HG03196 (cell line): ENCODE measurements around the gene PLCB2.

Experiments used
- ATAC-seq: cut with Tn5 transposase; IDR thresholded peaks from one replicate; pipeline ENCODE4 v1.9.1; 2021; ENCODE audit not compliant: unreplicated experiment

PLCB2 gene

DNA sequence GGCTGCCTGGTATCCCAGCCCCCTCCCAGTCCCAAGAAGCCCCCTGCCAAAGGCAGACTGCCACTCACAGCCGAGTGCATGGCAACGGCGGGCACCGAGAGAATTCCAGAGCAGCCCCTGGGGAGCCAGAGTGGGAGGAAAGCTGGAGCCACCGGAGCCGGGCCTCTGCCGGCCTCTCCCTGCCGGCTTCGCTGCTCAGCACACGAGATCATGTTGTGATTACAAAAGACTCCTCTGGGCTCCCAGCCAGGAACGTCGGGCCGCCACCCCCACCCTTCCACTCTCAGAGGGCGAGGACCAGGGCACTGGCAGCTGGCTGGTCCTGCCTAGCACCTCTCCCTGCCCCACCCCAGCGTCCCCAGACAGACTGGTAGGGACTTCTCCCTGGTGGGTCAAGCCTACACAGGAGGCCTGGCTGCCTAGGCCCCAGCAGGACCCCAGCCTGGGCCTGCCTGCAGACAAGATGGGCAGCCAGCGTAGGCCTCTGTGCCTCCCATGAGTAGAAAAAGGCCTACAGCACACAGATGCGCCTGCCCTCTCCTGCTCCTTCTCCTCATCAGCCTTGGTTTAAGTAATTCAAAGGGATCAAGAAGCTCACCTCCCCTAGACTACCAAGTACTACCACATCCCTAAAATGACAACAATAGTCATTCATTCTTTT is 33.1 kb upstream of the PLCB2 start, which contains the start of gene CCDC9B:
Gene CCDC9B (minus strand): TSS at position 200 of the 661 bp plus-strand sequence. CDS start 120 bp downstream, at position 80.
- no peak for ATAC-seq

DNA sequence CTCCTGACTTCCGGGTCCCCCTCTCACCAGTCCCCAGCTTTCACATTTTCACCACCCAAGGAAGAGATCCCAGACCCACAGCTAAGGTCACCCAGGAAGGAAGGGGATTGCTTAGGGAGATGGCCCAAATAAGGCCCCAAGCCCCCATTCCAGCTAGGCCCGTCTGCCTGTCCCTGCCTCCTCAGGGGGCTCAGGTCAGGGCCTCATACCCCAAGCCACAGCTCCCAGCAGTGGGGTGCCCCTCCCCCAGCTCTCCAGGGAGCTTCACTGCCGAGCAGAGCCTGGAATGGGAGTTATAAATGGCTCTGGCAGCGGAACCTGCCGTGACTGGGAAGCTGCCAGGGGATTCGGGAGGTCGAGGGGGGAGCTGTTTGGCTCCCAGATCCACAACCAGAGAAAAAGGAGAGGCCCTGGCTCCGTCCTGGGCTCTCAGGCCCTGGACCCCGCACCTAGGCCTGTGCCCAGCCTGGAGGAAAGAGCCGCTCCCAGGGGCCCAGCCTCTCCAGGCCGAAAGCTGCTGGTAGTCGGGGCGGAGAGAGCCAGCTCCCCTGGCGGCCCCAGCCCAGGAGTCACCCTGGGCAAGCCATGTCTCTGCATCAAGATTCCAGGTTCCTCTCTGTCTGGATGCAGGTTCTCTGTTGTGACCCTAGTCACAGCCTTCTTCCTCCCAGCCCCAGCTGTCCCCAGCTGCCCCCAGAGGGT is 32.5 kb upstream of the PLCB2 start:
- ATAC-seq = no peak

DNA sequence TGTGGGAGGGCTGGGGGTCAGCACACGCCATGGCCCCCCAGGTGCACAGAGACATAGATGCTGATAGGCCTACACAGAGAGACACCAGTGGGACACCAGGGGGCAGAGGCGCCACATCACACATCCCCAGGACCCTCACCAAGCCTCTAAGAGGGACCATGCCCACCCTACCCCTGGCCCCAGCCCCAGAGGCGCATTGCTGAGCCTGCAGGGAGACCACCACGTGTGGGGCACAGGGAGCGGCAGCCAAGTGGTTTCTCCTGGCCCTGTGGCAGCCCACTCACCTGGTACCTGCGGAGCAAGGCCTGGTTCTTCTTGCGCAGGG is 31.8 kb upstream of the PLCB2 start:
- no peak for ATAC-seq

DNA sequence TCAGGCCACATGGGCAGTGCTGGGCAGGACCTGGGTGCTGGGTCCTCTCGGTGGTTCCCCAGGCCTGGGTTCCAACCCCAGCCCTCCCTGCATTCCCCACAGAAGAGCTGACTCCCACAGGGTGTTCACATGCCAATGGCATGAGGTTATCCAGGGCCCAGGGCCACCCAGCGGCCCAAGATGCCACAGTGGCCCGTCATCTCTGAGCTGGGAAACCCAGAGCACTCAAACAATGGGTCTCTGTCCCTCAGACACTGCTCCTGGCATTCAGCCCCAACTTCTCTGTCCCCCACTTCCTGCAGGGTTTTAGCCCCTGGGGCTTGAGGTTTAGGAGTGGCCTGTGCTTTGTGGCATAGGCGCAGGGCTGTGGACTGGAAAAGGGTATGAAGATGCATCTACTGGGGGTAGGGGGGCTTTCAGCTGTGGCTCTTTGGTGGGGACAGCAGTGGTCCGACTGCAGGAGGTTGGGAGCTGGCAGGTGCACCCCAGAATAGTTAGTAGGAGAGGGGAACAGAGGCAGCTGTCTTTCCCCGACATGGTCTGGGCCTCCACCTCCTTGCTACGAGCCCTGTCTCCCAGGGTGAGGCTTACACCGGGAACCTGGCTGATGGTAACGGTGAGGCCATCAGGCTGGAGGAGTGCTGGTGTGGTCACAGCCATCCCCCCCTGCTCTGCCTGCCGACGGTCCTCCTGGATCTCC is 31.3 kb upstream of the PLCB2 start:
- no peak for ATAC-seq

DNA sequence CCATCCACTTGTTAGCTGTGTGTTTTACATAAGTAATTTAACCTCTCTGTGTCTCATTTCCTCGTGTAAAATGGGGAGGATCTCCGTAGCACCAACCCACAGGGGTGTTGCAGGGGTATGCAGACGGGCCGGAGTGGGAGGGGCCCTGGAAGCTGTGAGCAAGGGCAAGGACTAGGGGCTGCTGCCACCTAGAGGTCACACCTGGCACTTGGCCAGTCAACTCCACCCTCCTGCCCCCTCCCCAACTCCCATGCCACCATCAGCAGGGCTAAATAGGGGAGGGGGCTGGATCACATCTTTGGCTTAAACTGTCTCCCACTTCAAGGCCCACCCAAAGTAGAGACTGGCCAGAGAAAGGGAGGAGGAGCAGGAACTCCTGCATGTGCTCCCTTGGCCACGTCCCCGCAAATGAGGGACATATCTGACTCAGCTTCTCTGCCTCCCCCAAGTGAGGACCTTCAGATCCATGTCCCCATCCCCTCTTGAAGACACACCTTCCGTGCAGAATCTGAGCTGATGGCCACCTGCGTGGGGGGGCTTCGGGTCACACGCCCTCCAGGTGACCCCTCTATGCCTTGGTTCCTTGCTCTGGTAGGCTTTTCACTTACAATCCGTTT is 30.4 kb upstream of the PLCB2 start:
- ATAC-seq = peak; percentile 39

DNA sequence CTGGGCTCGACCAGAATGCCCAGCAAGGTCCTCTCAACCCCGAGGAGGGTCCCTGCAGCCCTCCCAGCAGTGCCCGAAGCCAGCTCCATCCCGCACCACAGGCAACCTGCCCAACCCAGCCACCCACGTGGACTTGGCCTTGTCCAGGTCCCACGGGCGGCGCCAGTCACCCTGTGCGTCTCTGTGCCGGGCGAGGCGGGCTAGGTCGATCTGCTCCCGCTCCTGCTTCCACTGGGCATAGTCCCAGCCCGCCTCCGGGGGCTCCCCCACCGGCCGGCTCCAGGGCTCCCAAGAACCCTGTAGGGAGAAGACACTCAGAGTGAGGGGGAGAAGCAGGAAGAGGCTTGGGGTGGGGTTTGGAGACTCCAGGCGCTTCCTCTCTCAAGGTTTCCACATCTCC is 29.9 kb upstream of the PLCB2 start:
- no peak for ATAC-seq

DNA sequence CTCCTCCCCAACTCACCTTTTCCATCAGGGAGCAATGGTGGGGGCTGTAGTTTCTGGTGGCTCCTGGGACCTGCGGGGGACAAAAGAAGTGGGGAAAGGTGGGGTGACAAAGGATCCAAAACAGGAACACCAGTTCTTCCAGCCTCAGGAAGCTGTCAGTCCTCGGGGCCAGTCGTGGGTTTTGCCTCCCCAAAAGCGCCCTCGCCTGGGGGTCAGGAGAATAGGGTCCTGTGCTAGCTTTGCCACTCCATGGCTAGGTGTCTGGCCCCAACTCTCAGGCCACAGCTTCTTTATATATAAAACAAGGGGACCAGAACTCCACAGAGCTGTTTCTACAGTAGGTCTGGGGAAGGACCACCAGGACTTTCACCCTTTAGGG is 29.0 kb upstream of the PLCB2 start:
- no peak for ATAC-seq

DNA sequence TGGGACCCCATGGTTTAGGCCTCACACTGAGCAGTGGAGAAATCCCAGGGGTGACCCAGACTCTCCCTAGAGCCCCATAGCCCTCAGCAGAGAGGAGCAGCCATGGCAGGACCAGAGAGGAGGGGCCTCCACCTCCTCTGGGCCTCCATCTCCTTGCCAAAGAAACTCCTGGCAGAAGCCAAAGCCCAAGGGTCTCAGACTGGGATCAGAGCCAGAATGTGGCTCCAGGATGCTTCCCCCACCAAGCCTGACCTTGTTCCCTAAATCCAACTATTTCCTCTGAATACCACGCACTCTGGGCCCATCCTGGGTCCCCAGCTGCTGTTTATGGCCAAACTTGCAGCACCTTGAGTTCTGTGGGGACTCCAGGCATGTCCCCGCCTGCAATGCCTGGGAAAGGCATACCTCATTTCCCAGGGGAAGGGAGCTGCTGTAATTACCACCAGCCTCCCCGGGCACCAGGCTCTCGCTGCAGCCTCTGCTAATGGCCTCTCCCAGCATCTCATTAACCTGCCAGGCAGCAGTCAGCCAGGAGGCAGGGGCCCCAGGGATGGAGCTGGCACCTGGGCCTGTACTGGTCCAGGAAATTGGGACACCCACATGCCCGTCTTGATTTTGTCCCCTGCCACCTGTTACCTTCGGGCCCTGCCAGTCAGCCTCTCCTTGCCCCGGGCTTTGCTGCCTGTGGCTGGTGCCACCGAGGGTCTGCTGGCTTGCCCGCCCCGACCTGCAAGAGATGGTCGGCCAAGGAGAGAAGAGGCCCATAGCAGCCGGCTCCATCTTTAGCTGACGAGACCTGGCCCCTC is 28.4 kb upstream of the PLCB2 start:
- no peak for ATAC-seq

DNA sequence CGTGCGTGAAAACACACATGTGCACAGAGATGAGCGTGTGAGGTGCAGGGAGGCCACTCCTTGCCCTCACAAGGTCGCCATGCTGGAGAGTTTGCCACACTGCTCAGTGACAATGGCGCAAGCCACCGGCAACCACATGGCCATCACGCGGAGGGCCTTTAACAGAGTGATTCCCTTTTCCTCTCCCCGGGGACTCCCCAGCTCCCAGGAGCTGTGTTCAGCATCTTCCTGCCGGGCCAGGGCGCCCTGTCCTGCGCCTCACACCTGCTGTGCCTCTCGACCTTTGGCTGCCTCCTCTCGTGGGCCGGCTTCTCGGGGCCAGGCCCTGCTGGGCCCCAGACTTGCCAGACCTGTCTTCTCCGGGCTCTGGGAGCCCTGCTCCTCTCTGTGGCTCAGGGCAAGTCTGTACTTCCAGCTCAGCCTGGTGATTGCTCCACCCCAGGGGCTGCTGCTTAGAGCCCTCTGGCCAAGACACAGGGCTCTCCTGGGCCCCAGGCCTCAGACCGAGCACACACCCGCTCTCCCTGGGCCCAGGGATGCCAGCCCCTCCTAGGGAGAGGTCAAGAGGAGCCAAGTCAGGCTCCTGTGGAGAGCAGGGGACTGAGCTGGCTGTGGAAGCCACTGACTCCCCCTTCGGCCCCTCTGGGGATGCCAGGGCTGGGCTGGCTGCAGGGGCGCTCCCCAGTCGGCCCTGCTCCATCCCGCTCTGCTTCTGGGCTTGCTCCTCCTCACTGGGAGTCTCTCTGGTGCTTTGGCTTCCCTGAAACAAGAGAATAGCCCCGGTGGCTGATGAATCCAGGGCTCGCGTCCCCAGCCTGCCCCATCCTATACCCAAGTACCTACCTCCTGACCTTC is 27.4 kb upstream of the PLCB2 start:
- ATAC-seq = no peak

DNA sequence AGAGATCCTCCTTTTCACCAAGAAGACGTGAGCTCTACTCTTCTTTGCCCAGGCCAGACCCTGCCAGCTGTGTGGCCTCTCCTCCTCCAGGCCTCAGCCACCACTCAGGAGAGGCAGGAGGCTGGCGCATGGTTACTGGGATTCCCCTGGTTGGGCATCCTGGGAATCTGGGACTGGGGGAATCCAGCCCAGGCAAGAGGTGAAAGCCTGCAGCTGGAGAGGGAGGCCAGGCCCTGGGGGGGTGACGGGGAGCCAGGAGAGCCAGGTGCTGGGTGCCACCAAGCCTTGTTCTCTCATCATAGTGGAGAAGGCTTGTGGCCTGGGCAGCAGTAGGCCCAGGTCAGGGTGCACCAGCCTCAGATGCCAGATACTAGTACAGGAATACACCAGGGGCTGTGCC is 26.8 kb upstream of the PLCB2 start:
- no peak for ATAC-seq

DNA sequence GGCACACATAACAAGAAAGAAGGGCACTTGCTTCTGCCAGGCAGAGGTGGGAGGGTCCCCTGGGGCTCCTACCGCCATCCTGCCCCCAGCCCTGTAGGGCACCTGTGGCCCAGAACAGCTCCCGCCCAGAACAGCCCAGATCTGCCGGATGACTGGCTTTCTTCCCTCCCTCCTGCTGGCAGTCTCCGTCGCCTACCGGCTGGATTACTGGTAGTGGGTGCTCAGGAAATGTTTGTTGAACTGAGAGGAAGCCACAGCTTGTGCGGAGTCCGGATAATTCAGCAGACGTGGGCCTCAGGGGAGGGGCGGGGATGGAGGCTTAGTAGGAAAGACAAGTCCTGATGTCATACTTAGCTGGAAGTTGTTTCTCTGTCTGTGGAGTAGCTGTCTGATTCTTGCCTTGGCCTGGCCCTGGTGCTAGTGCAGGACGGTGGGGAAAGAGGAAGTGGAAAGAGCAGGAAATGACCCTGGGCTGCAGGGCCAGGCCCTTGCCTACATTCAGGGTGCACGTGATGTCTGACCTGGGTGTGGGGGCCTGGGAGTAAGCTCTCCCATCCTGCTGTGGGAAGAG is 26.3 kb upstream of the PLCB2 start:
- ATAC-seq = no peak

DNA sequence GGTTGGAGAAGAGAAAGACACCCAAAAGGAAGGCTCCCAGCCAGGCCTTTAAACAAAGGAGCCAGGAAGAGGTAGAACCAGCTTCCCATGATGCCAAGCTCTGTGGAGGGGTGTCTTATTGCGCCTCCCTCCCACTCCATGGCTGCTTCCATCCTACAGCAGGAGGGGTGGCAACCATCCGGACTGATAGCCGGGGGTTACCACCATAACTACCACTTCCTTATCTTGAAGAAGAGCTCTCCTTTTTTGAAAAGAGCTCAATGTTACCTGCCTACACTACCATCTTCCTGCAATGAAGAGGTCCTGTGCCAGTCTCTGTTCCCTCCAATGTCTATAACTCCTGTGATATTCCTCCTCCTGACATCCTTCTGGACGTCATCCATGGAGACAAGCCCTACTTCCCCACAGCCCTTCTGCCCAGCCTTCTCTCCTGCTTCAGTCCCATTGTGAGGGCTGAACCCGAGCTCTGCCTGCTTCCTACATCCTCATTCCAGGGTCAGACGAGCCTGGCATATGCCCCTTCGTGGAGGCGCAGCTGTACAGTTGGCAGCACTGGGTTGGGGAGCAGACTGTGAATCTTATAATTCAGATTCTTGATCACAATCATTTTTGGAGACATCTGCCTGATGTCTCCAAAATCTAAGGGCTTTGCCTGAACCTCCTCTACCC is 24.5 kb upstream of the PLCB2 start:
- no peak for ATAC-seq

DNA sequence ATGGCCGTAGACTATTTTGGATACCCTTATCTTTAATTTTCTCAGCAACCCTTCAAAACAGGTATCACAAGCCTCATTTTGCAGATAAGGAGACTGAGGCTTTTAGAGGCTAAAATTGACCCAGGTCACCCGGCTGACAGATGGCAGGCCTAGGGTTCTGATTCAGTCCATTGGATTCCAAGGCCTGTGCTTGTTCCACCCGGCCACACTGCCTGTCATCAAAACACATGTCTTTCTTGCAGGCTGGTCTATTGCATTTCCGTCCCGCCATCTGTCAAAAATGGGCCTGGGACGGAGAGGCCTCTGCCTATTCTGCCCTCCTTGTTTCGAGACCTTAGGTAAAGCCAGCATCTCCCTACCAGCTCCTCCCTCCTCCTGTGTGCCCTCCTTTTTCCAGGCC is 23.9 kb upstream of the PLCB2 start:
- ATAC-seq = no peak

DNA sequence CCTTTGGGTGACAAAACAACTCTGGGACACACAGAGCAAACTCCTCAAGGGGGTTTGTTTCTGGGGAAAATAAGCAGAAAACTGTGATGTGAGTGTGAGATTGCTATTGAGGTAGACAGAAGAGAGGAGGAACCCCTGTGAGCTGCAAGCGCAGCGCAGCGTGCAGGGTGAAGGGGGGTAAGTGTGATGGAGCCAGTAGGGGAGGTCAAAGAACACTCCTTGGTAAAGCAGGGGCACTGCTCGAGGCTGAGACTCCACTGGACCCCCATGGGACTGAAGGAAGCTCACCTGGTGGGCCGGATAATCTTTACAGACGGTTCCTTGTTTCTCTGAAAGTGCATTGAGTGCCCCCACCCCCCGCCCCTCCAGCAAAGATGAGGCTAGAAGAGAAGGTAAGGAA is 23.3 kb upstream of the PLCB2 start:
- ATAC-seq = no peak

DNA sequence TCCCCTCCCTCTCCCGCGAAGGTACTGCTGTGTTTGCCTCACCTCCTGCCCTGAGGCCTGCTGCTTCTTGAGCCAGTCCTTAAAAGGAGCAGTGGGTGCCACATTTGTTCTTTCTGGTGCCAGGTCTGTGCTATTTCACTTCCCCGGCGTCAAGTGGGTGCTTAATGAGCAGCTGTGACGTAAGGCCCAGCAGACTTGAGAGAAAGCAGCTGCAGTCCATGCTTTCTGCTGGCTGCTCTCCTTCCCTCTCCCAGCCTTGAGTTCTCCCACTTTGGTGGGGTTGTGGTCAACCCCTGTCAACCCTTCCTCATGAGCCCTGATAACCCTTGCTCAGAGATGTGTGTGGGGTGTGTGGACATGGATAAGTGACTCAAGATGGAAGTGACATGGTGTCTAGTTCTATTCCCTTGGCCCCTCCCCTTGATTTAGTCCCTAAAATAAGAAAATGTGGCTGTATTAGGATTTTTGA is 22.7 kb upstream of the PLCB2 start:
- no peak for ATAC-seq

DNA sequence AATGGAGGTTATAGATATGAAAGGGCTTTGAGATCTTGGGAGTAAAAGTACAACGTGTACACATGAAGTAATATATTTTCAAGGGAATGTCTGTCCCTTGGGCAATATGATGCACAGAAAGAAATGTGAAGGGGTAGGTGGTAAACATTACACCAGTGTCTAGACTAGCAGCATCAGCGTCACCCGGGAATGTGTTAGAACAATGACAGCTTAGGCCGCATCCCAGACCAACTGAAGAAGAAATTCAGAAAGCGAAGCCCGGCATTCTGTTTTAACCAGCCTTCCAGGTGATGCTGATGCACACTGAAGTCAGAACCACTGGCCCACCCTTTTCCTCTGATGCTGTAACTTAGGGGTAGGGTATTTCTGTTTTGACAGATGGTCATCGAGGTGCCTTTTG is 22.1 kb upstream of the PLCB2 start:
- ATAC-seq = no peak

DNA sequence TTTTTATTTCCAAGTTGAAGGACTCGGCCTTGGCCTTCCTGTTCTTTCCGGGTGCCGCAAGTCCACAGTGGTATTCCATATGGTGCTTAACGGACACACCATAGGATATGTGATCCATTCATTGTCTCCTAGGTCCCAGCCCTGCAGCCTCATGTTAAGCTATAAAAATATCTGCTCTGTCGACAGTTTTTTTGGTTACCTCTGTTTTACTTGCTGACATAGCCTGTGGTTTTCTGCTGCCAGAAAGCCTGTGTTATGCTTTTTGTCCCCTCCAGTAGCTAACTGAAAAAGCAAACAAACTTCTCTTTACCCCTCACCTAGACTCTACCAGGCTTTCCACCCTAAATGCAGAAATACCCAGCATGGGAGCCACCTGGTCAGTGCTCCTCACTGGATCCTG is 21.0 kb upstream of the PLCB2 start:
- no peak for ATAC-seq

DNA sequence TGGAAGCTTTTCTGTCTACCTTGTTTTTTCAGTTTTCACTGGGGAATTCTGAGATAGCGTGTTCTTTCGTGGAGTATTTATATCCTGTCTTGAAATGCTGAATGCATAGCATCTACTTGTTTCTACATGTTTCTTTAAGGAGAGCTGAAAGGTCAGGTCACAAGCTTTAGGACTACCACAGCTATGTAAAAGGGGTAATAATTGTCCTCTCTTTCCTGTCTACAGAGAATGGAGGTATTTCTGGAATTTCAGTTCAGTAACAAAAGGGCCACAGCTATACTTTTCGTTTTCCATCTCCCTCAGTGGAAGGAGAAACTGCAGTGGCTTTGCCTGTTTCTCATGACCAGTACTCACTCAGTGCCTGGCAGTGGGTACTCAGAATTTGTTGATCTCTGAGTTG is 20.4 kb upstream of the PLCB2 start:
- no peak for ATAC-seq

DNA sequence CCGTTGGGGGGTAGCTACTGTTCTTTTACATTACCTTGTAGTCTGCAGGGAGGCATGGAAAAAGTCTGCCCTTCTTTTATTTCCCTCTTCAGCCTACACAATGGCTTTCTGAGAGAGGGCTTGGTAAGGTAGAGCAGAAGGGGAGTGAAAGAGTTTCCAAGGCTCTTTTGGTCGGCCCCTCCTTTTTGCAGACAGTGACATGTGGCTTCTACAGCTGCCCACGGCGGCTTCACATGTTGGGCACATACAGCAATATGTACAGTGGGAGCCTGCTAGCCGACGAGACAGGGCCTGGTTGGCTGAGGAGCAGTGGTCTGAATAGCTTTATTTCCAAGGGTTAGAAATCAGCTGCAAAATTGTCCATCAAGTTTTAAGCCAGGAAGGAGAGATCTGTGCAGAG is 19.7 kb upstream of the PLCB2 start:
- ATAC-seq = no peak
